ENCODE results near the gene ZNF385B.

Gene ZNF385B

GRCh38 chr2:179671043-179671981, 190.1 kb downstream of the ZNF385B start:
- Mint-ChIP-seq H3K36me3 (no peaks in the 10 kb centered on the region), H3K27me3 (no peaks in the 10 kb centered on the region), H3K27ac (no peak overlapping the region), H3K4me3 (no peak overlapping the region), H3K4me1 (no peaks in the 10 kb centered on the region), H3K9me3 (no peaks in the 10 kb centered on the region)
- peak; percentile 58 for ATAC-seq

GRCh38 chr2:179669196-179669595, 192.2 kb downstream of the ZNF385B start:
- no peaks in the 10 kb centered on the region for H3K36me3 Mint-ChIP-seq
- no peak overlapping the region for H3K27ac Mint-ChIP-seq
- no peak for ATAC-seq
- H3K4me1 Mint-ChIP-seq, result no peaks in the 10 kb centered on the region
- no peak overlapping the region for H3K4me3 Mint-ChIP-seq
- no peaks in the 10 kb centered on the region for H3K9me3 Mint-ChIP-seq
- H3K27me3 Mint-ChIP-seq, result no peaks in the 10 kb centered on the region

GRCh38 chr2:179664972-179665812, 196.2 kb downstream of the ZNF385B start:
- no peak for ATAC-seq
- no peak overlapping the region for H3K27ac Mint-ChIP-seq
- H3K27me3 Mint-ChIP-seq, result no peaks in the 10 kb centered on the region
- H3K4me3 Mint-ChIP-seq, result no peak overlapping the region
- no peaks in the 10 kb centered on the region for H3K36me3 Mint-ChIP-seq
- no peaks in the 10 kb centered on the region for H3K9me3 Mint-ChIP-seq
- H3K4me1 Mint-ChIP-seq, result no peaks in the 10 kb centered on the region

GRCh38 chr2:179661986-179662385, 199.4 kb downstream of the ZNF385B start:
- H3K36me3 Mint-ChIP-seq, result no peaks in the 10 kb centered on the region
- no peaks in the 10 kb centered on the region for H3K9me3 Mint-ChIP-seq
- no peak for ATAC-seq
- no peak overlapping the region for H3K4me3 Mint-ChIP-seq
- no peak overlapping the region for H3K27ac Mint-ChIP-seq
- H3K4me1 Mint-ChIP-seq, result no peaks in the 10 kb centered on the region
- H3K27me3 Mint-ChIP-seq, result no peaks in the 10 kb centered on the region

- no peak for ATAC-seq
- H3K27me3 Mint-ChIP-seq, result no peaks in the 10 kb centered on the region
- no peak overlapping the region for H3K27ac Mint-ChIP-seq
- no peak overlapping the region for H3K4me3 Mint-ChIP-seq
- no peaks in the 10 kb centered on the region for H3K36me3 Mint-ChIP-seq
- H3K9me3 Mint-ChIP-seq, result no peaks in the 10 kb centered on the region
- H3K4me1 Mint-ChIP-seq, result no peaks in the 10 kb centered on the region
These were observed 204.3 kb downstream of the ZNF385B start for GRCh38 chr2:179657068-179657595.

GRCh38 chr2:179655627-179656026, 205.8 kb downstream of the ZNF385B start:
- Mint-ChIP-seq H3K27me3 (no peaks in the 10 kb centered on the region), H3K4me3 (no peak overlapping the region), H3K4me1 (no peaks in the 10 kb centered on the region), H3K36me3 (no peaks in the 10 kb centered on the region), H3K9me3 (no peaks in the 10 kb centered on the region), H3K27ac (no peak overlapping the region)
- ATAC-seq, result no peak

GRCh38 chr2:179654806-179655205, 206.6 kb downstream of the ZNF385B start:
- no peak overlapping the region for H3K27ac Mint-ChIP-seq
- no peaks in the 10 kb centered on the region for H3K9me3 Mint-ChIP-seq
- ATAC-seq, result no peak
- no peaks in the 10 kb centered on the region for H3K27me3 Mint-ChIP-seq
- H3K4me1 Mint-ChIP-seq, result no peaks in the 10 kb centered on the region
- H3K36me3 Mint-ChIP-seq, result no peaks in the 10 kb centered on the region
- no peak overlapping the region for H3K4me3 Mint-ChIP-seq

GRCh38 chr2:179652296-179652695, 209.1 kb downstream of the ZNF385B start:
- Mint-ChIP-seq H3K4me1 (no peaks in the 10 kb centered on the region), H3K27me3 (peaks cover 12% of the 10 kb centered on the region), H3K36me3 (no peaks in the 10 kb centered on the region), H3K27ac (no peak overlapping the region), H3K4me3 (no peak overlapping the region), H3K9me3 (no peaks in the 10 kb centered on the region)
- ATAC-seq, result no peak

GRCh38 chr2:179650420-179650819, 211.0 kb downstream of the ZNF385B start:
- H3K9me3 Mint-ChIP-seq, result no peaks in the 10 kb centered on the region
- no peak overlapping the region for H3K27ac Mint-ChIP-seq
- no peaks in the 10 kb centered on the region for H3K4me1 Mint-ChIP-seq
- no peak for ATAC-seq
- H3K27me3 Mint-ChIP-seq, result peaks cover 17% of the 10 kb centered on the region
- H3K36me3 Mint-ChIP-seq, result no peaks in the 10 kb centered on the region
- H3K4me3 Mint-ChIP-seq, result no peak overlapping the region

GRCh38 chr2:179646862-179647587, 214.4 kb downstream of the ZNF385B start:
- H3K27me3 Mint-ChIP-seq, result peaks cover 17% of the 10 kb centered on the region
- no peak overlapping the region for H3K27ac Mint-ChIP-seq
- H3K4me3 Mint-ChIP-seq, result no peak overlapping the region
- no peaks in the 10 kb centered on the region for H3K9me3 Mint-ChIP-seq
- no peaks in the 10 kb centered on the region for H3K36me3 Mint-ChIP-seq
- no peak for ATAC-seq
- no peaks in the 10 kb centered on the region for H3K4me1 Mint-ChIP-seq

GRCh38 chr2:179646173-179646769, 215.1 kb downstream of the ZNF385B start:
- Mint-ChIP-seq H3K27ac (no peak overlapping the region), H3K4me3 (no peak overlapping the region), H3K27me3 (peaks cover 17% of the 10 kb centered on the region), H3K9me3 (no peaks in the 10 kb centered on the region), H3K36me3 (no peaks in the 10 kb centered on the region), H3K4me1 (no peaks in the 10 kb centered on the region)
- ATAC-seq, result no peak

GRCh38 chr2:179645047-179645446, 216.4 kb downstream of the ZNF385B start:
- no peak for ATAC-seq
- Mint-ChIP-seq H3K4me1 (no peaks in the 10 kb centered on the region), H3K27me3 (peaks cover 17% of the 10 kb centered on the region), H3K27ac (no peak overlapping the region), H3K9me3 (no peaks in the 10 kb centered on the region), H3K4me3 (no peak overlapping the region), H3K36me3 (no peaks in the 10 kb centered on the region)

GRCh38 chr2:179642462-179642861, 218.9 kb downstream of the ZNF385B start:
- Mint-ChIP-seq H3K36me3 (no peaks in the 10 kb centered on the region), H3K4me1 (no peaks in the 10 kb centered on the region), H3K27me3 (peaks cover 7% of the 10 kb centered on the region), H3K4me3 (no peak overlapping the region), H3K27ac (no peak overlapping the region), H3K9me3 (no peaks in the 10 kb centered on the region)
- ATAC-seq, result no peak

GRCh38 chr2:179636995-179637394, 224.4 kb downstream of the ZNF385B start:
- H3K27ac Mint-ChIP-seq, result no peak overlapping the region
- H3K9me3 Mint-ChIP-seq, result peaks cover 2% of the 10 kb centered on the region
- no peaks in the 10 kb centered on the region for H3K36me3 Mint-ChIP-seq
- H3K27me3 Mint-ChIP-seq, result no peaks in the 10 kb centered on the region
- H3K4me1 Mint-ChIP-seq, result no peaks in the 10 kb centered on the region
- ATAC-seq, result no peak
- H3K4me3 Mint-ChIP-seq, result no peak overlapping the region

Measured in stimulated activated memory B cell treated with anti-CD40 and anti-IgM and Interleukin-4, amounts not matched to agents 10 μg/mL and 1 μg/mL and 100 μg/mL, for 72 hours (primary cell).